GM12878 (cell line): Measurements from ENCODE around the gene ENDOV. TPM values are rescaled to one million over a fixed set of nuclear protein-coding genes. Genes with fewer than 3 reads are reported as not detected.

Source experiments
- CBFB ChIP-seq: IDR thresholded peaks from 2 replicates; pipeline ENCODE4 v1.6.1; 2016; ENCODE audit warnings: antibody characterized with exemption, low read depth
- CUX1 ChIP-seq: IDR thresholded peaks from 2 replicates; pipeline ENCODE4 v1.6.1; 2012; ENCODE audit warnings: improper control_type of control experiment, low read depth, low read length; ENCODE audit not compliant: insufficient replicate concordance
- DPF2 ChIP-seq: fragments of 450-650 bp; IDR thresholded peaks from 2 replicates; pipeline ENCODE4 v1.6.1; 2017; ENCODE audit warnings: mild to moderate bottlenecking
- EED ChIP-seq: sonication (generic); IDR thresholded peaks from 2 replicates; pipeline ENCODE4 v1.6.1; 2016; ENCODE audit warnings: antibody characterized with exemption, low read depth
- ETV6 ChIP-seq, 2 experiments: fragments of 450-650 bp in 1 of 2; IDR thresholded peaks in 1 of 2; conservative IDR thresholded peaks in 1 of 2; 2 replicates each; pipeline ENCODE4 v1.6.1; 2014; ENCODE audit warnings: antibody characterized with exemption in 1 of 2, borderline replicate concordance in 1 of 2, low read depth in 1 of 2, mild to moderate bottlenecking in 1 of 2, moderate library complexity in 1 of 2
- JUNB ChIP-seq: IDR thresholded peaks from 2 replicates; pipeline ENCODE4 v1.6.1; 2016; ENCODE audit warnings: antibody characterized with exemption, mild to moderate bottlenecking
- MAX ChIP-seq: IDR thresholded peaks from 2 replicates; pipeline ENCODE4 v1.6.1; 2012; ENCODE audit warnings: low read depth, low read length, improper control_type of control experiment
- NFYA ChIP-seq: IDR thresholded peaks from 2 replicates; pipeline ENCODE4 v1.6.1; 2011; ENCODE audit warnings: low read depth, mild to moderate bottlenecking, low read length, improper control_type of control experiment, borderline replicate concordance
- RBBP5 ChIP-seq: fragments of 200-600 bp; sonication (generic); conservative IDR thresholded peaks from 2 replicates; pipeline ENCODE4 v1.6.1; 2016
- RELA ChIP-seq: fragments of 450-650 bp; IDR thresholded peaks from 2 replicates; pipeline ENCODE4 v1.8.0; 2014; ENCODE audit warnings: borderline replicate concordance; ENCODE audit not compliant: partially characterized antibody
- SP1 ChIP-seq: IDR thresholded peaks from one replicate; pipeline ENCODE4 v1.6.1; 2011; ENCODE audit warnings: low read depth, low read length
- YBX1 ChIP-seq: fragments of 450-650 bp; IDR thresholded peaks from 2 replicates; pipeline ENCODE4 v1.6.1; 2016; ENCODE audit warnings: antibody characterized with exemption
- ZBTB11 ChIP-seq: fragments of 450-650 bp; formaldehyde crosslinking; IDR thresholded peaks from 2 replicates; pipeline ENCODE4 v1.5.0; 2022; ENCODE audit warnings: mild to moderate bottlenecking, missing genetic modification characterization
- polyA plus RNA-seq, 11 experiments: library from polyadenylated mRNA; depleted of rRNA in 4 of 11; unstranded in 6 of 11; stranded (reverse) in 5 of 11; fragments of >200 nt; fragmentation: Nextera tagmentation in 4 of 11; fragmentation: Illumina TruSeq in 1 of 11; extraction: Ambion mirVana in 4 of 11; extraction: Trizol in 1 of 11; gene quantifications; 1 replicate in 1 of 11; 2 replicates in 10 of 11; pipeline versions ENCODE4 v1.2.1 to v1.2.3, GENCODE V29; 2011 to 2016; ENCODE audit warnings: inconsistent platforms in 2 of 11, missing spikeins in 2 of 11, low read depth in 1 of 11
- total RNA-seq, 4 experiments: library from RNA; depleted of rRNA in 3 of 4; stranded (reverse); fragments of >200 nt in 3 of 4; fragmentation: Illumina TruSeq in 1 of 4; extraction: Trizol in 1 of 4; gene quantifications; 2 replicates each; pipeline versions ENCODE4 v1.2.1 to v1.2.3, GENCODE V29; 2013 to 2021

ENDOV gene
- total and polyA plus RNA-seq, 10 of the 15 experiments (the other 5 are each of a cell fraction or from before 2014, with no cell fraction given) = 0.63 to 11.9 (median 8.1) TPM

GRCh38 chr17:80408872-80409271, 6.1 kb upstream of the ENDOV start (continued):
- TF ChIP-seq CUX1 (no peak), CBFB (no peak), RELA (no peak), DPF2 (no peak), YBX1 (no peak), ZBTB11 (CRISPR knock-in tag) (no peak), NFYA (no peak), JUNB (no peak), RBBP5 (no peak), MAX (no peak), SP1 (no peak), ETV6 (conservative IDR thresholded peaks at IDR 0.05 in 1 of 2, IDR thresholded peaks at IDR 0.05 in 1 of 2; ENCODE audit: borderline replicate concordance in 1 of 2, low read depth in 1 of 2) (no peak), EED (no peak)
